Measurements from ENCODE around the gene PTPRF.

- TF ChIP-seq, protein P1, sequence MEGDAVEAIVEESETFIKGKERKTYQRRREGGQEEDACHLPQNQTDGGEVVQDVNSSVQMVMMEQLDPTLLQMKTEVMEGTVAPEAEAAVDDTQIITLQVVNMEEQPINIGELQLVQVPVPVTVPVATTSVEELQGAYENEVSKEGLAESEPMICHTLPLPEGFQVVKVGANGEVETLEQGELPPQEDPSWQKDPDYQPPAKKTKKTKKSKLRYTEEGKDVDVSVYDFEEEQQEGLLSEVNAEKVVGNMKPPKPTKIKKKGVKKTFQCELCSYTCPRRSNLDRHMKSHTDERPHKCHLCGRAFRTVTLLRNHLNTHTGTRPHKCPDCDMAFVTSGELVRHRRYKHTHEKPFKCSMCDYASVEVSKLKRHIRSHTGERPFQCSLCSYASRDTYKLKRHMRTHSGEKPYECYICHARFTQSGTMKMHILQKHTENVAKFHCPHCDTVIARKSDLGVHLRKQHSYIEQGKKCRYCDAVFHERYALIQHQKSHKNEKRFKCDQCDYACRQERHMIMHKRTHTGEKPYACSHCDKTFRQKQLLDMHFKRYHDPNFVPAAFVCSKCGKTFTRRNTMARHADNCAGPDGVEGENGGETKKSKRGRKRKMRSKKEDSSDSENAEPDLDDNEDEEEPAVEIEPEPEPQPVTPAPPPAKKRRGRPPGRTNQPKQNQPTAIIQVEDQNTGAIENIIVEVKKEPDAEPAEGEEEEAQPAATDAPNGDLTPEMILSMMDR (IDR thresholded peaks at IDR 0.05): no peak
- TF ChIP-seq POLR2A (IDR thresholded peaks at IDR 0.05): no peak
Measured at GRCh38 chr1:43558346-43558841, 27.7 kb downstream of the PTPRF start.
